ENCODE results near the gene CACNA1S. TPM values are rescaled to one million over a fixed set of nuclear protein-coding genes. Genes with fewer than 3 reads are reported as not detected.

CACNA1S gene
- total RNA-seq, 1 experiment from 2014 or later = 0.02 TPM

GRCh38 chr1:201013991-201014815, 98.0 kb downstream of the CACNA1S start (continued):
- TF ChIP-seq AFF4 (CRISPR knock-in tag; IDR thresholded peaks at IDR 0.05; ENCODE audit: borderline replicate concordance) = no peak

GRCh38 chr1:201013031-201013485, 99.2 kb downstream of the CACNA1S start:
- CTCF ChIA-PET = interaction anchor here (1.5 to 5.0 kb wide), 2 partner anchors 13 to 41 kb away, joined by 3 to 54 read pairs; partner anchors contain the start of gene KIF21B
- POLR2A ChIA-PET = no interaction called here
- H3K4me1 Mint-ChIP-seq = peaks cover 37% of the 10 kb centered on the region

More at GRCh38 chr1:201013031-201013485, 99.2 kb downstream of the CACNA1S start:
- no peak overlapping the region for H3K27ac Mint-ChIP-seq
- H3K9me3 Mint-ChIP-seq = no peaks in the 10 kb centered on the region
- H3K36me3 Mint-ChIP-seq = no peaks in the 10 kb centered on the region
- H3K4me3 Mint-ChIP-seq = no peak overlapping the region
- ATAC-seq = no peak
- no peak for DNase-seq (ENCODE audit: low spot score)
- H3K27me3 Mint-ChIP-seq (ENCODE audit: low read depth) = no peaks in the 10 kb centered on the region
- TF ChIP-seq ZNF121 (CRISPR knock-in tag; IDR thresholded peaks at IDR 0.05) = no peak
- no peak for TF ChIP-seq MXD4 (CRISPR knock-in tag; IDR thresholded peaks at IDR 0.05; ENCODE audit: borderline replicate concordance)
- TF ChIP-seq PRDM15 (CRISPR knock-in tag; IDR thresholded peaks at IDR 0.05) = no peak
- TF ChIP-seq NFATC4 (CRISPR knock-in tag; IDR thresholded peaks at IDR 0.05) = no peak
- no peak for TF ChIP-seq GTF2I (CRISPR knock-in tag; conservative IDR thresholded peaks at IDR 0.05)
- TF ChIP-seq E2F4 (CRISPR knock-in tag; IDR thresholded peaks at IDR 0.05; ENCODE audit: borderline replicate concordance, low read depth) = no peak
- no peak for TF ChIP-seq STAT6 (CRISPR knock-in tag; conservative IDR thresholded peaks at IDR 0.05; ENCODE audit: low read depth)

Data from WTC11 (cell line).